Measurements from ENCODE around the gene POLE. TPM values are rescaled to one million over a fixed set of nuclear protein-coding genes. Genes with fewer than 3 reads are reported as not detected.

Gene POLE
- total and polyA plus RNA-seq, 5 donors: 10.6 to 22.1 (median 15.4) TPM

DNA sequence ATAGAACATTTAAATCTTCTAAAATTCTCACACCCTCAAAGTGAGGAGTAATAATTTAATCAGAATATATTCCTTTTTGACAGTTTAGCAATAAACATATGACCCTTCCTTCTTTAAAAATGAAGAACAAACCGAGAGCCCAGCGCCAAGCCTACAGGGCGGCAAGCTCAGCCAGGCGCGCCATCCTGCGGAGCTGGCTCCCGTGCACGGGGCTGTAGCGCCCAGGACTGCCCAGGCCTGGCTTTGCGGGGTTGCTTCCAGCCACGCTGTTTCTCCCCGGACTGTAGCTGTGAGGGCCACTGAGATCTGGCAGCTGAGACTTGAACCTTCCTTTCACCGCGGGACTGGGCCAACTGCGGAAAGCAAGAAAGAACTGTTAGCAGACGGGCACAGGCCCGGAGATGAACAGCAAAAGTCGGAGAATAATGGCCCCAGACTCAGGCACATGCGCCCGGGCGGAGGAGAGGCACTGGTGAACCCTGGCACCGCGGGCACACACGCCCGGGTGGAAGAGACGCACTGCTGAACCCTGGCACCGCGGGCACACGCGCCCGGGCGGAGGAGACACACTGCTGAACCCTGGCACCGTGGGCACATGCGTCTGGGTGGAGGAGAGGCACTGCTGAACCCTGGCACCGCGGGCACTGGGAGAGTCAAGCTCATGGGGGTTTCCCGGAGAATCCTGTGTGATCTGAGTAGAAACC is 40.1 kb upstream of the POLE start:
- Histone ChIP-seq H3K27ac (ENCODE audit: low read length) (no peak overlapping the region), H3K27me3 (ENCODE audit: control insufficient read depth, insufficient read depth) (no peaks in the 10 kb centered on the region), H3K4me3 (ENCODE audit: low read length) (no peak overlapping the region), H3K9me3 (ENCODE audit: control insufficient read depth, low read length) (no peaks in the 10 kb centered on the region), H3K4me1 (ENCODE audit: control insufficient read depth, insufficient read depth, low read length) (no peaks in the 10 kb centered on the region)
- intact Hi-C loops (cut with DNase I): no loop called here
- peak in 1 of 2 donors; percentile 25 for ATAC-seq
- 94% methylated on average over 37 of the region's 37 CpGs for WGBS
- DNase-seq: peak in 1 of 3 donors; percentile 43

DNA sequence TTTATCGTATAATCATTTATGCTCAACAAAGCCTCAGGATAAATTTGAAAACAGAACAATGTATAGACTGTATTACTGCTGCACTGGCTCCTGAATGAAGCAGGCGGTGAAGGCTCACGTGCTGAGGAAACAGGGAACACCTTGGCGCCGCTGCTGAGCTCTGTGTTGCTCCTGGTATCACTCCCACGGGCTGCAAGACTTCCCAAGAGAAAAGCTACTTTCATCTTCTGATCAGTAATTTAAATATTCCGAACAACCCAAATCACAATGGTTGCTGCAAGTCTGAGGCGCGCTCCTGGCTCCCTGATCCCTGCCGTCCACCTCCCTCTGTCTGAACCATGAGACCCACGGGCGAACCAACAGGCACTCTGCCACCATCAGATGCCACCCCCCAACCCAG is 39.2 kb upstream of the POLE start:
- ATAC-seq: no peak
- WGBS: 94% methylated on average over 12 of the region's 12 CpGs
- Histone ChIP-seq H3K4me3 (ENCODE audit: low read length) (no peak overlapping the region), H3K27me3 (ENCODE audit: control insufficient read depth, insufficient read depth) (no peaks in the 10 kb centered on the region), H3K27ac (ENCODE audit: low read length) (no peak overlapping the region), H3K9me3 (ENCODE audit: control insufficient read depth, low read length) (no peaks in the 10 kb centered on the region), H3K4me1 (ENCODE audit: control insufficient read depth, insufficient read depth, low read length) (no peaks in the 10 kb centered on the region)
- DNase-seq: peak in 1 of 3 donors; percentile 10
- intact Hi-C loops (cut with DNase I): no loop called here

GRCh38 chr12:132724506-132725241 is 37.5 kb upstream of the POLE start:
- 86% methylated on average over 30 of the region's 30 CpGs for WGBS
- Histone ChIP-seq H3K9me3 (ENCODE audit: control insufficient read depth, low read length) (no peaks in the 10 kb centered on the region), H3K4me3 (ENCODE audit: low read length) (no peak overlapping the region), H3K4me1 (ENCODE audit: control insufficient read depth, insufficient read depth, low read length) (no peaks in the 10 kb centered on the region), H3K27me3 (ENCODE audit: control insufficient read depth, insufficient read depth) (no peaks in the 10 kb centered on the region), H3K27ac (ENCODE audit: low read length) (no peak overlapping the region)
- intact Hi-C loops (cut with DNase I): no loop called here
- DNase-seq: peak in 1 of 3 donors; percentile 19
- ATAC-seq: no peak

DNA sequence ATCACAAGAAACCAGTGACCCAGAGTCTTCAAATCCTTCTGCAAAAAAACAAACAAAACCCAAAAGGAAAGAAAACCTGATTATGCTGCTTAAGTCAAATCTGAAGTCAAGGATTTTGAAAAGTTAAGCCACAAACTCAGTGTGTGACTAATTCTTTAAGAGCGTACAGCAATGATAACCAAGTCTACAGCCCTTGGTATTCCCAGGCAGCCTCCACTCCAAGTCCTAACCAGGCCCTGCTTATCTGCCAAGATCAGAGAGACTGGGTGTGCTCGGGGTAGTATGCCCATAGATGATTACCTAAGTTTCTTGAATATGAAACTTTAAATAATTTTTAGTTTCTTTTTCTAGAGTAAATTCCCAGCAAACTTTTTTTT is 36.6 kb upstream of the POLE start:
- Histone ChIP-seq H3K27me3 (ENCODE audit: control insufficient read depth, insufficient read depth) (no peaks in the 10 kb centered on the region), H3K4me1 (ENCODE audit: control insufficient read depth, insufficient read depth, low read length) (no peaks in the 10 kb centered on the region), H3K4me3 (ENCODE audit: low read length) (no peak overlapping the region), H3K27ac (ENCODE audit: low read length) (no peak overlapping the region), H3K9me3 (ENCODE audit: control insufficient read depth, low read length) (no peaks in the 10 kb centered on the region)
- whole genome bisulfite sequencing: 85% methylated on average over 2 of the region's 2 CpGs
- intact Hi-C loops (cut with DNase I): no loop called here
- DNase-seq (no peak), ATAC-seq (no peak)

- H3K27ac ChIP-seq (ENCODE audit: low read length): no peak overlapping the region
- ATAC-seq (peak; percentile 71 to 76), DNase-seq (peak; percentile 50 to 84 (median 78))
- H3K9me3 ChIP-seq (ENCODE audit: control insufficient read depth, low read length): no peaks in the 10 kb centered on the region
- no peaks in the 10 kb centered on the region for H3K4me1 ChIP-seq (ENCODE audit: control insufficient read depth, insufficient read depth, low read length)
- 78% methylated on average over 30 of the region's 30 CpGs for WGBS
- intact Hi-C loops (cut with DNase I): no loop called here
- H3K27me3 ChIP-seq (ENCODE audit: control insufficient read depth, insufficient read depth): no peaks in the 10 kb centered on the region
- H3K4me3 ChIP-seq (ENCODE audit: low read length): no peak overlapping the region
Measured at GRCh38 chr12:132723015-132723763, 36.0 kb upstream of the POLE start.

- 95% methylated on average over 25 of the region's 25 CpGs for WGBS
- no peak overlapping the region for H3K27ac ChIP-seq (ENCODE audit: low read length)
- H3K4me1 ChIP-seq (ENCODE audit: control insufficient read depth, insufficient read depth, low read length): no peaks in the 10 kb centered on the region
- intact Hi-C loops (cut with DNase I): no loop called here
- ATAC-seq: no peak
- H3K27me3 ChIP-seq (ENCODE audit: control insufficient read depth, insufficient read depth): no peaks in the 10 kb centered on the region
- no peaks in the 10 kb centered on the region for H3K9me3 ChIP-seq (ENCODE audit: control insufficient read depth, low read length)
- DNase-seq: no peak
- no peak overlapping the region for H3K4me3 ChIP-seq (ENCODE audit: low read length)
Measured at GRCh38 chr12:132720606-132721345, 33.6 kb upstream of the POLE start.

- intact Hi-C loops (cut with DNase I): no loop called here
- Histone ChIP-seq H3K4me1 (ENCODE audit: control insufficient read depth, insufficient read depth, low read length) (no peaks in the 10 kb centered on the region), H3K4me3 (ENCODE audit: low read length) (no peak overlapping the region), H3K27me3 (ENCODE audit: control insufficient read depth, insufficient read depth) (no peaks in the 10 kb centered on the region), H3K27ac (ENCODE audit: low read length) (no peak overlapping the region), H3K9me3 (ENCODE audit: control insufficient read depth, low read length) (no peaks in the 10 kb centered on the region)
- DNase-seq (no peak), ATAC-seq (no peak)
- WGBS: 93% methylated on average over 12 of the region's 12 CpGs
Measured at GRCh38 chr12:132719954-132720324, 32.8 kb upstream of the POLE start.

DNA sequence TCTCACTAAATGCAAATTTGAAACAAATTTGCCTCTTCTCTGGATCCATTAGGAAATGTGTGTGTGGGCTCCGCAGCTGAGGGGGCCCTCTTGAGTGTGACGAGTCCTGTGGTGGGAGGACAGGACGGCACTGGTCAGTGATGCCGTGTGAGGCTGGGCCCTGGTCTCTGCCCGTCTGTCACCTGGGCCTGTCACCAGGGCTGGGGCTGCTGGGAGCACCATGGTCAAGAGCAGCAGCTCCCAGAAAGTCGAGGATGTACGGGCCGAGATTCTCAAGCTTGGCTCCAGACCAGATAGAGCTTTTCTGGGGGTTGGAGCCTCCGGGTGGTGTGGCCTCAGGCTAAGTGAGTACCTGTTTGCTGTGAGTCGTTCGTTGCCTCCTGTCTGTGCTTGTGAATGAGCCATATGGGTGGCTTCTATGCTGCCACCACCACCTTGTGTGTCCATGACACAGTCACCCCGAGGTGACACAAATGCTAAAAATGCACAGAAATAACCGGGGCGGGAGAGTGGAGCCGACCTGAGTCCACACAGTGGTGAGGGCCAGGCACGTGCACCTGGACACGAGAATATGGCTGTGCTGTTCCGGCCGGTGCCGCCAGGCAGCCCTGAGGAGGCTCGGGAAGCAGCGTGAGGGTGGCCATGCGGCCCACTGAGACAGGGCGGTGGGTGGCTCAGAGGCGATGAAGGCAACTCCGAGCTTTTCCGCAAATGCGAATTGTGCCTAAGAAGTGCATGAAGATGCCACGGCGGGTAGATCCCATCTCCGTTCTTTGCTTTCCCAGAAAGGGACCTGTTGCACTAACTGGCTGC is 32.2 kb upstream of the POLE start:
- Histone ChIP-seq H3K4me1 (ENCODE audit: control insufficient read depth, insufficient read depth, low read length) (no peaks in the 10 kb centered on the region), H3K9me3 (ENCODE audit: control insufficient read depth, low read length) (no peaks in the 10 kb centered on the region), H3K27me3 (ENCODE audit: control insufficient read depth, insufficient read depth) (no peaks in the 10 kb centered on the region), H3K27ac (ENCODE audit: low read length) (no peak overlapping the region), H3K4me3 (ENCODE audit: low read length) (no peak overlapping the region)
- intact Hi-C loops (cut with DNase I): no loop called here
- ATAC-seq (no peak), DNase-seq (no peak)
- 87% methylated on average over 31 of the region's 31 CpGs for WGBS

GRCh38 chr12:132718644-132719043 is 31.5 kb upstream of the POLE start:
- H3K27ac ChIP-seq (ENCODE audit: low read length): no peak overlapping the region
- no peaks in the 10 kb centered on the region for H3K4me1 ChIP-seq (ENCODE audit: control insufficient read depth, insufficient read depth, low read length)
- H3K27me3 ChIP-seq (ENCODE audit: control insufficient read depth, insufficient read depth): no peaks in the 10 kb centered on the region
- intact Hi-C loops (cut with DNase I): no loop called here
- no peak overlapping the region for H3K4me3 ChIP-seq (ENCODE audit: low read length)
- DNase-seq (no peak), ATAC-seq (no peak)
- H3K9me3 ChIP-seq (ENCODE audit: control insufficient read depth, low read length): no peaks in the 10 kb centered on the region
- WGBS: 91% methylated on average over 21 of the region's 21 CpGs

All from right cardiac atrium (tissue), 5 donors.